ENCODE measurements around the gene TSC22D4.

- TF ChIP-seq CTCF (conservative IDR thresholded peaks at IDR 0.05; ENCODE audit: low read length) (no peak), EZH2phosphoT487 (IDR thresholded peaks at IDR 0.05; ENCODE audit: borderline replicate concordance, low read depth, low read length) (no peak)
These were observed 13.7 kb downstream of the TSC22D4 start for GRCh38 chr7:100465299-100465698.

Data from OCI-LY7 (cell line).